ENCODE data around the gene FLCN. TPM values are rescaled to one million over a fixed set of nuclear protein-coding genes. Genes with fewer than 3 reads are reported as not detected.

Gene FLCN
- polyA plus RNA-seq, 1 donor from 2014 or later = 34.0 TPM

- Histone ChIP-seq H4K20me1 (ENCODE audit: insufficient read depth) (no peaks in the 10 kb centered on the region), H3K27me3 (ENCODE audit: insufficient read depth, low read depth, low read length) (no peaks in the 10 kb centered on the region), H3K9me2 (ENCODE audit: insufficient read depth, low read length) (no peaks in the 10 kb centered on the region), H3K4me3 (ENCODE audit: low read length) (no peak overlapping the region), H3K27ac (ENCODE audit: low read length) (no peak overlapping the region), H3K4me2 (ENCODE audit: low read length) (no peak overlapping the region), H2AFZ (ENCODE audit: low read depth, low read length) (no peak overlapping the region), H3F3A (ENCODE audit: insufficient read depth, low read length, poor library complexity, severe bottlenecking) (no peaks in the 10 kb centered on the region), H3K9ac (ENCODE audit: low read length) (no peak overlapping the region), H3K36me3 (ENCODE audit: insufficient read depth, low read length) (peaks cover 6% of the 10 kb centered on the region), H3K9me3 (ENCODE audit: low read length) (no peaks in the 10 kb centered on the region), H3K79me2 (replicated peaks; ENCODE audit: insufficient read depth, low read length) (no peaks in the 10 kb centered on the region)
- TF ChIP-seq POLR2AphosphoS5 (IDR thresholded peaks at IDR 0.05) = no peak
- TF ChIP-seq RAD21 (conservative IDR thresholded peaks at IDR 0.05) = no peak
- TF ChIP-seq REST (IDR thresholded peaks at IDR 0.05; ENCODE audit: borderline replicate concordance) = no peak
- TF ChIP-seq CTCF (IDR thresholded peaks at IDR 0.05; ENCODE audit: poor library complexity, severe bottlenecking) = no peak
- TF ChIP-seq MXI1 (conservative IDR thresholded peaks at IDR 0.05; ENCODE audit: poor library complexity, severe bottlenecking) = no peak
- TF ChIP-seq EP300 (conservative IDR thresholded peaks at IDR 0.05; ENCODE audit: poor library complexity, severe bottlenecking) = no peak
- no peak for TF ChIP-seq EZH2 (IDR thresholded peaks at IDR 0.05; ENCODE audit: borderline replicate concordance, insufficient read depth, low read length, poor library complexity, severe bottlenecking)
- no peak for TF ChIP-seq TAF1 (IDR thresholded peaks at IDR 0.05; ENCODE audit: low read depth)
- no peak for TF ChIP-seq SMC3 (conservative IDR thresholded peaks at IDR 0.05; ENCODE audit: poor library complexity)
These were observed 11.1 kb downstream of the FLCN start for GRCh38 chr17:17225901-17226300.

- TF ChIP-seq CTCF (IDR thresholded peaks at IDR 0.05; ENCODE audit: poor library complexity, severe bottlenecking) (no peak), SMC3 (conservative IDR thresholded peaks at IDR 0.05; ENCODE audit: poor library complexity) (no peak), RAD21 (conservative IDR thresholded peaks at IDR 0.05) (no peak), POLR2AphosphoS5 (IDR thresholded peaks at IDR 0.05) (no peak), EZH2 (IDR thresholded peaks at IDR 0.05; ENCODE audit: borderline replicate concordance, insufficient read depth, low read length, poor library complexity, severe bottlenecking) (no peak), MXI1 (conservative IDR thresholded peaks at IDR 0.05; ENCODE audit: poor library complexity, severe bottlenecking) (no peak), EP300 (conservative IDR thresholded peaks at IDR 0.05; ENCODE audit: poor library complexity, severe bottlenecking) (no peak), REST (IDR thresholded peaks at IDR 0.05; ENCODE audit: borderline replicate concordance) (no peak), TAF1 (IDR thresholded peaks at IDR 0.05; ENCODE audit: low read depth) (no peak)
- Histone ChIP-seq H3F3A (ENCODE audit: insufficient read depth, low read length, poor library complexity, severe bottlenecking) (no peaks in the 10 kb centered on the region), H3K27me3 (ENCODE audit: insufficient read depth, low read depth, low read length) (no peaks in the 10 kb centered on the region), H3K9ac (ENCODE audit: low read length) (no peak overlapping the region), H3K36me3 (ENCODE audit: insufficient read depth, low read length) (peaks cover 6% of the 10 kb centered on the region), H4K20me1 (ENCODE audit: insufficient read depth) (no peaks in the 10 kb centered on the region), H3K79me2 (replicated peaks; ENCODE audit: insufficient read depth, low read length) (no peaks in the 10 kb centered on the region), H3K9me2 (ENCODE audit: insufficient read depth, low read length) (no peaks in the 10 kb centered on the region), H3K27ac (ENCODE audit: low read length) (no peak overlapping the region), H3K4me3 (ENCODE audit: low read length) (no peak overlapping the region), H3K9me3 (ENCODE audit: low read length) (no peaks in the 10 kb centered on the region), H3K4me2 (ENCODE audit: low read length) (no peak overlapping the region), H2AFZ (ENCODE audit: low read depth, low read length) (no peak overlapping the region)
These were observed 12.8 kb downstream of the FLCN start for GRCh38 chr17:17224137-17224536.

Data from neural cell (in vitro differentiated cells).